ENCODE data around the gene ANKRD55. TPM values are rescaled to one million over a fixed set of nuclear protein-coding genes. Genes with fewer than 3 reads are reported as not detected.

Gene ANKRD55
- total and polyA plus RNA-seq, 7 donors, result 1.8 to 1.9 TPM; not detected in 5

GRCh38 chr5:56066931-56067450 is 166.1 kb downstream of the ANKRD55 start:
- no peak overlapping the region for H3K27ac ChIP-seq
- no peaks in the 10 kb centered on the region for H3K27me3 ChIP-seq
- H3K36me3 ChIP-seq, result no peaks in the 10 kb centered on the region
- no peak for DNase-seq
- H3K4me3 ChIP-seq, result no peak overlapping the region
- no peaks in the 10 kb centered on the region for H3K9me3 ChIP-seq
- peaks cover 0 to 10% (median 6%) of the 10 kb centered on the region in 4 donors for H3K4me1 ChIP-seq
- intact Hi-C loops (cut with DNase I), result loop anchor here (10.0 kb wide), 1 partner anchor 758 kb away; no protein-coding TSS in a partner anchor
- no peak for TF ChIP-seq POLR2A (IDR thresholded peaks at IDR 0.05)
- no peak for TF ChIP-seq CTCF (IDR thresholded peaks at IDR 0.05)
- TF ChIP-seq POLR2AphosphoS5 (IDR thresholded peaks at IDR 0.05), result no peak
- no peak for TF ChIP-seq EP300 (IDR thresholded peaks at IDR 0.05)
- 92 to 98% methylated on average over 3 of the region's 3 CpGs for WGBS, 2 donors

- intact Hi-C loops (cut with DNase I), result loop anchor here (10.0 kb wide), 1 partner anchor 760 kb away; no protein-coding TSS in a partner anchor
- TF ChIP-seq POLR2A (IDR thresholded peaks at IDR 0.05) (no peak), EP300 (IDR thresholded peaks at IDR 0.05) (no peak), POLR2AphosphoS5 (IDR thresholded peaks at IDR 0.05) (no peak), CTCF (IDR thresholded peaks at IDR 0.05) (no peak)
- no peaks in the 10 kb centered on the region for H3K9me3 ChIP-seq
- no peaks in the 10 kb centered on the region for H3K36me3 ChIP-seq
- no peaks in the 10 kb centered on the region for H3K4me1 ChIP-seq
- H3K27me3 ChIP-seq, result no peaks in the 10 kb centered on the region
- H3K27ac ChIP-seq, result no peak overlapping the region
- H3K4me3 ChIP-seq, result no peak overlapping the region
- 58 to 68% methylated on average over 2 of the region's 2 CpGs for WGBS, 2 donors
- DNase-seq, result no peak
Observed at GRCh38 chr5:56064984-56065383, 168.1 kb downstream of the ANKRD55 start.

GRCh38 chr5:56060276-56061110 is 172.6 kb downstream of the ANKRD55 start:
- no peak overlapping the region for H3K27ac ChIP-seq
- TF ChIP-seq EP300 (IDR thresholded peaks at IDR 0.05), result no peak
- TF ChIP-seq CTCF (IDR thresholded peaks at IDR 0.05), result no peak
- no peak for TF ChIP-seq POLR2AphosphoS5 (IDR thresholded peaks at IDR 0.05)
- TF ChIP-seq POLR2A (IDR thresholded peaks at IDR 0.05), result no peak
- intact Hi-C loops (cut with DNase I), result loop anchor here (10.0 kb wide), 1 partner anchor 764 kb away; no protein-coding TSS in a partner anchor
- H3K36me3 ChIP-seq, result no peaks in the 10 kb centered on the region
- 78 to 82% methylated on average over 10 of the region's 10 CpGs for WGBS, 2 donors
- peaks cover 0 to 20% (median 16%) of the 10 kb centered on the region in 4 donors for H3K4me1 ChIP-seq
- no peak overlapping the region for H3K4me3 ChIP-seq
- no peaks in the 10 kb centered on the region for H3K27me3 ChIP-seq
- H3K9me3 ChIP-seq, result no peaks in the 10 kb centered on the region
- DNase-seq, result no peak

- Histone ChIP-seq H3K9me3 (no peaks in the 10 kb centered on the region), H3K27ac (no peak overlapping the region), H3K36me3 (no peaks in the 10 kb centered on the region), H3K4me1 (peaks cover 0 to 20% (median 16%) of the 10 kb centered on the region in 4 donors), H3K4me3 (no peak overlapping the region), H3K27me3 (no peaks in the 10 kb centered on the region)
- TF ChIP-seq POLR2A (IDR thresholded peaks at IDR 0.05) (no peak), POLR2AphosphoS5 (IDR thresholded peaks at IDR 0.05) (no peak), EP300 (IDR thresholded peaks at IDR 0.05) (no peak), CTCF (IDR thresholded peaks at IDR 0.05) (no peak)
- no peak for DNase-seq
- intact Hi-C loops (cut with DNase I), result loop anchor here (5.0 to 10.0 kb wide), 2 partner anchors 63 to 765 kb away; no protein-coding TSS in a partner anchor
- WGBS, 2 donors, result 83 to 93% methylated on average over 8 of the region's 8 CpGs
Observed at GRCh38 chr5:56059854-56060253, 173.3 kb downstream of the ANKRD55 start.

All from sigmoid colon (tissue), 7 donors.